ENCODE results near the gene CHST9. TPM values are rescaled to one million over a fixed set of nuclear protein-coding genes. Genes with fewer than 3 reads are reported as not detected.
"Not testable (repeated sequence)": the region's sequence is repeated elsewhere in the genome, so short reads cannot be mapped to it uniquely, and the experiment has no call there.

The CHST9 gene
- polyA plus RNA-seq, 3 donors, result 4.1 to 6.2 (median 4.1) TPM

DNA sequence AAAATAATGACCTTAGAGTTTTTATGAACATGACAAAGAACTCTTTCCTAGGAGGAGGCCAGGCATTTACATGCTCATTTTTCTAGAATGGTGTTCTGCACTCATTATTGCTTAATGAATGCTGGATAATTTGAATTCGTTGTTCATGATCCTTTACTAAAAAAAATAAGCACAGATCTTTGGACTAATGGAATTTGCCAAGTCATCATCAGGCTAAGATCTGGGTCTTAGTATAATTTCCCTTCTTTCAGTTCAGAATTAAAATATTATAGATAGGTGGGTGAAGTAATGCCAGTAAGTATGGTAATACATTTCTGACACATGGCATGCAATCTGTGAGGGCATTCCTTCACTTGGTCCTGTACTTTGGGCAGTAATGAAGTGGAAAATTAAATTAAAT, 175.8 kb downstream of the CHST9 start:
- no peak for DNase-seq (ENCODE audit: low read depth in 3 of 3, low spot score in 2 of 3)

DNA sequence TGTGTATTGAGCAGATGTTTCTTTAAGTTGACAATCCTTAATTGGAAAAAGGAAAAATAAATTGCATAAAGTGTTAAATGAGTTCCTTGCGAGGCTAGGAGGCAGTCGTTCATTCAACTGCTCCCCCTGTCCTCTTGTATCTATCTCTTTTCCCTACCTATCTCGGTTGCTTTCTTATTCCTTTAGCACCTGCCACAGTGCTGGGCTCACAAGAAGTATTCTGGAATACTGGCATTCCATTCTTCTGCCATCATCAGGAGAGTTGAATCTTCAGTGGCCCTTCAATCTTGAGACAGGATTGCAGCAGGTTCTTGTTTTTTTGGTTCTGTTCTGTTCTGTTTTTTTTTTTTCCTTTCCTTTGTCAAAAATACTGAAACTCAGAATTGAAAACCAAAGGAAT, 176.5 kb downstream of the CHST9 start:
- DNase-seq (ENCODE audit: low read depth in 3 of 3, low spot score in 2 of 3), result no peak

DNA sequence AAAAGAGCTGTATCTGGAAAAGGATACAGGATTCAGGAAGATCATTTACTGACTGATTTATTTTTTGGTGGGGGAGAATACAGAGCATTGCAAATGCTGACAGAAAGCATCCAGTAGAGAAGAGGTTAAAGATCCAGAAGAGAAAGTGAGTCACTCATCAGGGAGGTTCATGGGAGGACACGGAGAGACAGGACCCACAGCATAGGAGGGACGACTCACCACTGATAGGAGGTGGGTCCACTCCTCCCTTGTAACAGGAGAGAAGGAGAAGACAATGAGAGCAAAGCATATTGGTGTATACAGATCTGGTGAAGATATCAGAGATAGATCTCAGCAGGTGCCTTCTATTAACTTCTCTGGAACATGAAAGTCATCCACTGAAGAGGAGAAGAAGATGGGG, 177.2 kb downstream of the CHST9 start:
- no peak for DNase-seq (ENCODE audit: low read depth in 3 of 3, low spot score in 2 of 3)

DNA sequence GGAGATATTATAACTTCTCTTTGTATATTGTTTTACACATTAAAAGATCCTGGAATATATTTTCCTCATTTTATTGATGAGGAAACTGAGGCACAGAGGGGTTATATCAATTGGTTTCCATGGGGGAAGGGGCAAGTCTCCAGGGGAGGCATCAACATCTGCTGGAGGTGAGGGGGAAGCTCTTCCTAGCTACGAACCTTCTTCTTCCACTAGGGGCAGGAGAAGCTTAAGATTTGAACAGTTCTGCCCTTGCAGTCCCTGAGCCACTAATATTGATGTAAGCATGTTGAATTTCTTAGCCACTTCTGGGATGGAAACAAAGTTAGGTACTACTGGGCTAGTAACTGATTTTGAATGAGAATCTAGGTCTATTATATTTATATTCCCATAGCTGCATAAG, 179.5 kb downstream of the CHST9 start:
- no peak for DNase-seq (ENCODE audit: low read depth in 3 of 3, low spot score in 2 of 3)

DNA sequence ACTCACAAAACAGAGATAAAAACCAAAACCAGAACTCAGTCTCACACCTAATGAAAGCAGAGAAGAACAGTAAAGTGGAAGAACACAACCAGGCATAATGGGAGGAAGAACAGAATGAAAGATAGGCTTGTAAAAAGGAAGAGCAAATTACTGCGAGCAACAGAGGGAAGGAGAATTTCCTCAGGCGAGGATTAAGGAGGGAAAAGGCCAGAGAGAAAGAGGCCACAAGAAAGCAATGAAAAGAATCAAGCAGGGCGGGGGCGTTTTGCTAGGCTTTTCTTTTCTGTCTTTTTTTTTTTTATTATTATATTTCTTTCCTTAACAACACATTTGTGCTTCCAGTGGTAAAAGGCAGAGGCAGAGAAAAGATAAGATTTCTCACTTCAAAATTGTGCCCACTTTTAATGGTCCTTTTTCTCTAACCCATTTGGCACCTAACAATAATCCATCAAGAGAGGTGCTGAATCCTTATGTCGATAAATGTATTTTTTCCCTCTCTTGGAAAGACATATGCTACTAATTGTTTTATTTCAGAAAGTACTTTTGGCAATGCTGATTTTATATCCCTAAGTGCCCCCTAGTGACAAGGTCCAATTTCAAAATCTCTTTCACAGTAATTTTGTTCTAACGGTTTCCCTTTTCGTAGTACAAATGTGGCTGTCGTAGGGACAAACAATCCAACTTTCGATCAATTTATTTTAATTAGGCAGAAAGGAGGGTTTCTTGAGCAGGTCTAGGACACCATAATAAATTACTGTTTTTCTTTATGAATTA, 180.9 kb downstream of the CHST9 start:
- DNase-seq (ENCODE audit: low read depth in 3 of 3, low spot score in 2 of 3), result no peak

DNA sequence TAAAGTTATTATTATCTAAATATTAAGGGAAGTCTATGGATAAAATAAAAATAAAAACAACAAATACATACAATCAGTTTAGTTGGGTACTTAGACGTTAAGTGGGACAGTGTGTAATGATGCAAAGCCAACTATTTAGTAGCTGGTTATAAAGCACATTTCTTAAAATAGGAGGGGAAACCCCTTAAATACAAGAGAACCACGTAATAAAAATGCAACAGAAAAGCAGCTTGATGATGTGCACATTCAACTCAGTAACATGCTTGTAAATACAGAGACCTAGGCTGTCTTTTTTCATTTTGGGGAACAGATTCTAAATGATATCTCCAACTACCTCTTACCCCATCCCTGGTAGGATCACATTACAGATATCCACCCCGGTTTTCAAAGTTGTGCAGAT, 185.3 kb downstream of the CHST9 start:
- DNase-seq (ENCODE audit: low read depth in 3 of 3, low spot score in 2 of 3), result no peak

DNA sequence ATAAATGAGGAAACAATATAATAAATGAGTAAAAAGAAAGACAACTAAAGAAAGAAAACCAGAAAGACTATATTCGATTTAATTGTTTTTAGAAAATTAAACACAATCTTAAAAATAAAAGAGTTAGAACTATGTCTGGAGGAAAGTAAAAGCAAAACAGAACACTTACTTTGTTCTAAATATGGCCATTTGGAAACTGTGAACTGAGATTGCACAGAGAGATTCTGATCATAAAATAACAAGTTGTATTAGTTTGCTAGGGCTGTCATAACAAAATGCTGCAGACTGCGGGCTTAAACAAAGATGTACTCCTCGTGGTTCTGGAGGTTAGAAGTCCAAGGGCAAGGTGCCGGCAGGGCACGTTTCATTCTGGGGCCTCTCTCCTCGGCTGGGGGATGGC, 191.5 kb downstream of the CHST9 start:
- no peak for DNase-seq (ENCODE audit: low read depth in 3 of 3, low spot score in 2 of 3)

DNA sequence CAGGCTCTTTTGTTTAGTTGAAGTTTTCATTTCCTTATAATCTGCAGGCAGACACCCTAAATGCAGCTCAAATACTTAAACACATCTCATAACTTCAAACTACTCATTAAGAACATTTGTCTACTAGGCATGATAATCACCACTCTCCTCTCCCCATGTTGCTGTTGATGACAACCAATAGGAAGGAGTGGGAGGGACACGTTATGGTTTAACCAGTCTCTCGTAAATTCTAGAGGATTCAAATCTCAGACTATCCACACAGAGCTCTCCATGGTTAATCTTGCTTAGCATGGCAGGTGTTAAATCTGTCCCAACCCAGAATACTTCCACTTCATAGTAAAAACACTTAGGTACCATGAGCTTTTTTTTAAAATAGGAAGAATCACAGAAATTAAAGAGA, 192.2 kb downstream of the CHST9 start:
- no peak for DNase-seq (ENCODE audit: low read depth in 3 of 3, low spot score in 2 of 3)

DNA sequence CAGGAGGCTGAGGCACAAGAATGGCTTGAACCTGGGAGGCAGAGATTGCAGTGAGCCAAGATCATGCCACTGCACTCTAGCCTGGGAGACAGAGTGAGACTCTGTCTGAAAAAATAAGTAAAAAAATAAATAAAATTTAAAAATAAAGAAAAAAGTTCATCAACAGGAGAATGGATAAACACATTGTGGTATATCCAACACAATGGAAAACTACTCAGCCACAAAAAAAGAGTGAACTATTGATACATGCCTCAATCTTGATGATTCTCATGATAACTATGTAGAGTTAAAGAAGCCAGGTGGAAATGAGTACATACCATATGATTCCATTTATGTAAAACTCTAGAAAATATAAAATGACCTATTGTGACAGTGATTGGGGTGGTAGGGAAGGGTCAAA, 195.3 kb downstream of the CHST9 start:
- DNase-seq (ENCODE audit: low read depth in 3 of 3, low spot score in 2 of 3), result no peak

DNA sequence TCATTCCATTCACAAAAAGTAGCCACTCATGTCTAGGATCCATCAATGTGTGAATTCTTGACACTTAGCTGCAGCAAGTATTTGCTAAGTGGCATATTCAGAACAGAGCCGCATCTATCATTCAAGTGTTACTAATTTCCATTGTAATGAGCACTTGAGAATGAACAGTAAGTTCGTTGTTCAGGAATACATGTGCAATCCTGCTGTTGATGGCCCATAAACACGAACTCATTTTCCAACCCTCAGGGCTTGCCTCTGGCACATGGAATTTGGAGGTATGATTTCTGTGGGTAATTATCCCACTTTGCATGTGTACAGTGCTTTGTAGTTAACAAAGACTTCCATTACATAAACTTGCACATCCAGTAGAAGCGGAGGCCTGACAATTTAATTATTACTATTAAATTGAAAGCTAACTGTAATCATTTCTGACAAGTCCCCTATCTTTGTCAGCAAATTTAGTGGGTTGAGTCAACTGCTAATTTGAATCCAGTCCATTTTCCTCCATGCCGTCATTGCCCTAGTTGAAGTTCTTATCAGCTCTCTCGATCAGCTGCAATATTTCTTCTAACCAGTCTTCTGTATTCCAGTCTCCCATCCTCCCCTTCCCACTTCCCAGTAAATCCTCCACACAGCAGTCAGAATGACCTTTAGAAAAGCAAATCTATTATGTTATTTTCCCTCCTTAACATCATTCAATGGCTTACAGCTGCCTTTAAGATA, 203.6 kb downstream of the CHST9 start:
- DNase-seq (ENCODE audit: low read depth in 3 of 3, low spot score in 2 of 3), result no peak

DNA sequence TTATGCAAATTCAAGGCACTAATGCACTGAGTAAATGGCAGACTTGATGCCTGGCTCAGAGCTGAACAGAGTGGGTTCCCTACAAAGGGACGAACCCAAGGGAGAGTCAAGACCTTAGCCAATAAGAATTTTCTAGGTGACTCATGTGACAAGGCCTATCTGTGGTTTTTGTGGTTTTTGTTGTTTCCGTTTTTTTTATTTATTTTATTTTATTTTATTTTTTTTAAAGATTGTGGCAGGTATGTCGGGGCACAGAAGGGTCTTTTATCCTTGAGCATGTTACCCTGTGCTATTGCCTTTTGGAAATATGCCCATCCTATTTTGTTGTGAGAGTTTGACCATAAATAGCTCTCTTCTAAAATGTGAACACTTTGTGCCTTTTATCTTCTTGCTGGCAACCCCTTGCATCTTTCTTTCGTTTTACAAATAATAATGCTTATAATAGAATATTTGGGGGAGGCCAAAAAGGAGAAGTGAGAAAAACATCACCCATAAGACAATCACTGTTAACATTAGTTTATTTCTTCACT, 206.2 kb downstream of the CHST9 start:
- no peak for DNase-seq (ENCODE audit: low read depth in 3 of 3, low spot score in 2 of 3)

DNA sequence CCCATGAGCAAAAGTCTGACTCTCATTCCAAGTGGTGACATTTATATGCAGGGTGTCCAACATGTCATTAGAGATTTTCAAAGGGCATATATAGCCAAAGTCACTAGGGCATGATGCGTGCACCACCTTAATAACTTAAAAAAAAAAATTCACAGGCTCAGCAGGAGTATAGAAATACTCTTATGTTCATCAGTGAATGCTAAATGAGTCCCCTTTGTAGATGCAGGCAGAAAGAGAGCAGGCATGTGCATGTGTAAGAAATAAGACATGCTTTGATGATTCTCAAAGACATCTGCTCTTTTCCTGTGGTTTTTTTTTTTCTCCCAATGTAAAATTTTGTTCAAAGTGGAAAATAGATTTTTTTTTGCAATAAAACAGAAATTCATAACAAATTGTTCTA, 207.3 kb downstream of the CHST9 start:
- DNase-seq (ENCODE audit: low read depth in 3 of 3, low spot score in 2 of 3), result no peak

DNA sequence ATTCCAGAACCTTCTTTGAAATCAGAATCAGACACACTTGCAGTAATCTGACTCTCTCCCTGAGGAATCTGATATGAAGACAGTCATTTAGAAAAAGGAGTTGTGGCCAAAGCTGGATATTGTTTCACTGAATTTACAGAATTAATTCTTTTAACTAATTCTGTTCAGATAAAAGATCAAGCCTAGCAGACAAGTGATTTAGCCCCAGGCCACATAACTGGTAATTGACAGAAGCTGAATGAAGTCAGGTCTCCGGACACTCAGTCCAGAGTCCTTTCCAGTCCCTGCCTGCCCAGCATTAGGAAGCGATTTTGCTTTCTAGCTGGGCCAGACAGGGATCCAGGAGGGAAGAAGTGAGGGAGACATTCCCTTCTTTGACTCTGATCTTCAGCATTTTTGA, 208.9 kb downstream of the CHST9 start:
- no peak for DNase-seq (ENCODE audit: low read depth in 3 of 3, low spot score in 2 of 3)

DNA sequence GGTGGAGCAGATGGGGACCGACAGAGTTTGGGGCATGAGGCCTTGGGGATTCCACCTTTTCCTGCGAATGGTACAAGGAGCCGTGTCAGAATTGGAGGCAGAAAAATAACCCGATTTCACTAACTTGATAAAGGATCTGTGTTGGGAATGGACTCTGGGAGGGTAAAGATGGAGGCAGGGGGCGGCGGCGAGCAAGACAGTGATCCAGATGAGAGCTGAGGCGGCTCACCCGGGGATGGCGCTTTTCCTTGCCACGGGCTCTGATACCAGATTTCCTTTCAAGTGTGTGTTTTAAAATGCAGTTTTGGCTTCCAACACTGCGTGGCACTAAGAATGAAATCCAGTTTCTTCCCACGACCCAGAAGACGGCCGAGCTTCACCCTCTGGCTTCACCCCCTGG, 212.6 kb downstream of the CHST9 start:
- not testable (repeated sequence) for DNase-seq (ENCODE audit: low read depth in 3 of 3, low spot score in 2 of 3)

DNA sequence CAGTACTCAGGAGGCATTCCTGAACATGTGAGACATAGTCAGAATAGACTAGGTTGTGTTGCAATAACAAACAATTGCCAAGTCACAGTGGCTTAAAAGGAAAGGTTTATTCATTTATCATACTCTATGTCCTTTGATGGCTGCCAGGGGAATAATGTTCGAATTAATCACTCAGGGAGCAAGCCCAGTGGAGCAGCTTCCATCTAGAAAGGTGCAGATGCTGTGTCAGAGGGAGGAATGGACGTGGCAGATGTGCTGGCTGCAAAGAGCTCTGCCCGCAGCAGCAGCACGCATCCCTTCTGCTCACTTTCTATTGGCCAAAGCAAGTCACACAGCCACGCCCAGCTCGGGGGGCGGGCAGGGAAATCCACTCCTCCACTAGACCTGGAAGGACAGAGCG, 213.7 kb downstream of the CHST9 start:
- DNase-seq (ENCODE audit: low read depth in 3 of 3, low spot score in 2 of 3), result no peak

DNA sequence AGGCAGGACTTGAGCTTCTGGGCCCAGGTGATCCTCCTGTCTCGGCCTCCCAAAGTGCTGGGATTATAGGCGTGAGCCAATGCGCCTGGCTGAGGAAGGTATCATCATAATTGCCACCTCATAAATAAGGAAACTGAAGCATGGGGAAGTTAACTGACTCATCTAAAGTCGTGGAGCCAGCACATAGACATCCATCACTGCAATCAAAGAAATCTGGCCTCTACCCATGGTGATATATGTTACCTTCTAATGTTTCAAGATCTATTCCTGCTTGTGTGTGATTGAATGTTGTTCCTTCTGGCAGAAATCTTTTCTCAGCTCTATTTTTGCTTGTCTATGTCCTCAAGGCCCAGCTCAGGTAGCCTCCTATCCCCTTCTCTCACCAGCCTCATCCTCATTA, 214.5 kb downstream of the CHST9 start:
- no peak for DNase-seq (ENCODE audit: low read depth in 3 of 3, low spot score in 2 of 3)

DNA sequence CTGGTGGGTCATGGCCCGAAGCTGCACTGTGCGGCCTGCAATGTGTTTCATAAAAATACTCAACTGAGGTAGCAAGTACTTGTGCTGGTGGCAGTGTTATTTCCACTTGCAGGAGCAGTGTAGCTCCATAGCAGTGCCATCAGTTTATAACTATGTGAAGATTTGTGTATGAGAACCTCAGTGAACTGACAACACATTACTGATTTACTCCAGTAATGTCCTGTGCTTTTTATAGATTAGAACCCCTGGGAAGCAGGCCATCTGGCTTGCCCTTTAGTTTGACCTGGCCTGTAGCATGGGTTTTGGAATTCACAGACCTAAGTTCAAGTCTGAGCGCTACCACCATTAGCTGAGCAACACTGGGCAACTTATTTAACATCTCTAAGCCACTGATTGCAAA, 219.9 kb downstream of the CHST9 start:
- no peak for DNase-seq (ENCODE audit: low read depth in 3 of 3, low spot score in 2 of 3)

DNA sequence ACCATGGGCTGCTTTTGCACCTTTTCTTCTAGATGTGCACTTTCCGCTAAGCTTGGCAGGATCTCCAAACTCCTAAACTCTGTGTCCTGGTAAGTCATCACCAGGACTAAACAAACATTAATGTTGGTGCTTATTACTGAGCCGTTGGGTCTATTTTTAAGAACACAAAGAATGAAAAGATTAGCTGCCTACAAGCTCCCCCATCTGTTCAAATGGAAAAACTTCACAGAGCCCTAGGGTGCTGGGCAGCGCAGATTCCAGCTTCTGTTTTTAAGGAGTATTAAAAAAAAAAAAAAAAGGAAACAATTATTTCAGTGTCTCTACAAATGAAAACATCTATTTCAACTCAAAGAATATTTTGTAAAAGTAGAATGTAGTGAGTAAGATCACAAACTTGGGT, 221.8 kb downstream of the CHST9 start:
- DNase-seq (ENCODE audit: low read depth in 3 of 3, low spot score in 2 of 3), result no peak

DNA sequence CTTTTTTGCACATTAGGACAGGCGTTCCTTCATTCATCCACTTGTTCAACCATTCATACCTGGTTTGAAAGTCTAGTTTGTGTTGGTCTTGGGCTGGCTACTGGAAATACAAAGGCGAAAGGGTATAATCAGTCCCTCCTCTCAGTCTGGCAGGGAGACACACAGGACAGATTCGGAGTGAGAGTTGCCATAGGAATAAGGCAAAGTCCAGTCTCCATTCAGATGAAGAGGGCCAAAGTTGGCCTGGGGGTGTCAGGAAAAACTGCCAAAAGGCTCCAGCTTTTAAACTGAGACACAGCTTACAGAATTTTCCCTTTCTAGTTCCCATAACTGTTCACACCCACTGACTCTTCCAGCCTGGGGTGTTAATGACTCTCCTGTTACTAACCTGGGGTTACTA, 223.3 kb downstream of the CHST9 start:
- no peak for DNase-seq (ENCODE audit: low read depth in 3 of 3, low spot score in 2 of 3)

DNA sequence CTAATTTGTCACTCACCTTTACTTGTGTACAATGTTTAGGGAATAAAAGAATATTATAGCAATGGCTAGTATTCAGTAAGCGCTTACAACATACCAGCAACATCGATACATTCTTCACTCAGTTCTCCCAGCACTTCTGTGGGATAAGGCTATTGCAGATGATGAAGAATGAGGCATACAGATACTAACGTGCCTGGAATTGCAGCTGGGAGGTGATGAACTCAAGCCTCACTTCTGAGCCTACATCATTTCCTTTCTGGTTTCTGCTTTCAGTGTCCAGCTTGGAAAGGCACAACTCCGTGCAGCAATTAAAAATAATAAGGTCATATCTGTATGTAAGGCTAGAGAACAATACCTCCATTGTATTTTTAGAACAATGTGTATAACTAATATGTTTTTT, 224.2 kb downstream of the CHST9 start:
- DNase-seq (ENCODE audit: low read depth in 3 of 3, low spot score in 2 of 3), result no peak

DNA sequence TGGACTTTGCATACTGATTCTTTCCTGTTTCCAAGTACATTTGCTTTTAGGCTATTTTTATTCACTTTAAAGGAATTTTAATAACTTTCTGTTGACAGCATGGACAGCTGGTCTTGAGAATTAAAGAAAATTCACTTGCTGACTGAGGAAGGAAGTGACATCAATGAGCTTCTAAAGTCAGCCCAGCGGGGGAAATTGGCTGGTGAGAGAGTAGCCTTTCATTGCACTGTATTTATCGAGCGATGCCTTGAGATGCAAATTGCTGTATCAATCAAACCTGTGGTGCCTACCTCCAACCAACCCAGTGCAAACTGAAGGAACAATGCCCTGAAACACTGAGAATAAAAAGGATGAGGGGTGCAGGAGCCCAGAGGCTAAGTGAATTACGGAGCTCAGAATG, 228.2 kb downstream of the CHST9 start:
- DNase-seq (ENCODE audit: low read depth in 3 of 3, low spot score in 2 of 3), result no peak

DNA sequence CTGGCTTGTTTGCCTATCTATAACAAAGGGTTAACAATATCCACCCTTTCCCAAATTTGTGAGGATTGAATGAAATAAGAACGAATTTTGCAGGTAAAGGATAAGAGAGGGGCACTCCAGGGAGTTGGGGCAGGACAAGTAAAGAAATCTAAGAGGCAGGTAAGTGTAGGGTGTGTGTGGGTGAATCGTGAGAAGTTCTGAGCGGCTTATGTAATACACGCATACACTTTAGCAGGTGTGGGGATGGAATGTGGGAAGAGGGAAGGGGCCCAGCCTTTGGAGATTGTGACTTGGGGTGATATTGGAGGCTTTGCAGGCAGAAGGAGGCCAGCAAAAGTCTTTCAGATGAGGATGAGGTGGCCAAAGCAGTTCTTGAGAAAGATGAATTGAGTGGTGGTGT, 236.4 kb downstream of the CHST9 start:
- DNase-seq (ENCODE audit: low read depth in 3 of 3, low spot score in 2 of 3), result no peak
